ENCODE results near the gene OIT3. TPM values are rescaled to one million over a fixed set of nuclear protein-coding genes. Genes with fewer than 3 reads are reported as not detected.

Gene OIT3
- polyA plus RNA-seq, 1 of the 3 experiments (the other 2 are of a cell fraction) = not detected

- H3K4me2 ChIP-seq = no peak overlapping the region
- H3F3A ChIP-seq (replicated peaks; ENCODE audit: insufficient read depth) = no peaks in the 10 kb centered on the region
- no peaks in the 10 kb centered on the region for H3K9me2 ChIP-seq
- no peaks in the 10 kb centered on the region for H3K79me2 ChIP-seq (ENCODE audit: insufficient read depth)
- no peaks in the 10 kb centered on the region for H4K20me1 ChIP-seq (ENCODE audit: insufficient read depth)
- DNase-seq = no peak
- H3K9me3 ChIP-seq = no peaks in the 10 kb centered on the region
- CTCF ChIA-PET = no interaction called here
- POLR2A ChIA-PET = no interaction called here
- no peak overlapping the region for H2AFZ ChIP-seq (ENCODE audit: low read depth)
- WGBS (ENCODE audit: low lambda C conversion rate) = 69% methylated on average over 6 of the region's 6 CpGs
- H3K9ac ChIP-seq = no peak overlapping the region
- no peak for TF ChIP-seq NFIC (IDR thresholded peaks at IDR 0.05; ENCODE audit: borderline replicate concordance)
- no peak for TF ChIP-seq IRF3 (IDR thresholded peaks at IDR 0.05; ENCODE audit: low read depth, low read length)
- TF ChIP-seq, protein P1, sequence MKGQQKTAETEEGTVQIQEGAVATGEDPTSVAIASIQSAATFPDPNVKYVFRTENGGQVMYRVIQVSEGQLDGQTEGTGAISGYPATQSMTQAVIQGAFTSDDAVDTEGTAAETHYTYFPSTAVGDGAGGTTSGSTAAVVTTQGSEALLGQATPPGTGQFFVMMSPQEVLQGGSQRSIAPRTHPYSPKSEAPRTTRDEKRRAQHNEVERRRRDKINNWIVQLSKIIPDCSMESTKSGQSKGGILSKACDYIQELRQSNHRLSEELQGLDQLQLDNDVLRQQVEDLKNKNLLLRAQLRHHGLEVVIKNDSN (IDR thresholded peaks at IDR 0.05; ENCODE audit: borderline replicate concordance, low read depth) = no peak
- TF ChIP-seq, protein P2, sequence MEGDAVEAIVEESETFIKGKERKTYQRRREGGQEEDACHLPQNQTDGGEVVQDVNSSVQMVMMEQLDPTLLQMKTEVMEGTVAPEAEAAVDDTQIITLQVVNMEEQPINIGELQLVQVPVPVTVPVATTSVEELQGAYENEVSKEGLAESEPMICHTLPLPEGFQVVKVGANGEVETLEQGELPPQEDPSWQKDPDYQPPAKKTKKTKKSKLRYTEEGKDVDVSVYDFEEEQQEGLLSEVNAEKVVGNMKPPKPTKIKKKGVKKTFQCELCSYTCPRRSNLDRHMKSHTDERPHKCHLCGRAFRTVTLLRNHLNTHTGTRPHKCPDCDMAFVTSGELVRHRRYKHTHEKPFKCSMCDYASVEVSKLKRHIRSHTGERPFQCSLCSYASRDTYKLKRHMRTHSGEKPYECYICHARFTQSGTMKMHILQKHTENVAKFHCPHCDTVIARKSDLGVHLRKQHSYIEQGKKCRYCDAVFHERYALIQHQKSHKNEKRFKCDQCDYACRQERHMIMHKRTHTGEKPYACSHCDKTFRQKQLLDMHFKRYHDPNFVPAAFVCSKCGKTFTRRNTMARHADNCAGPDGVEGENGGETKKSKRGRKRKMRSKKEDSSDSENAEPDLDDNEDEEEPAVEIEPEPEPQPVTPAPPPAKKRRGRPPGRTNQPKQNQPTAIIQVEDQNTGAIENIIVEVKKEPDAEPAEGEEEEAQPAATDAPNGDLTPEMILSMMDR (IDR thresholded peaks at IDR 0.05) = no peak
- TF ChIP-seq MAX (IDR thresholded peaks at IDR 0.05; ENCODE audit: low read depth) = no peak
- no peak for TF ChIP-seq ELF1 (IDR thresholded peaks at IDR 0.05)
- TF ChIP-seq, protein P3, sequence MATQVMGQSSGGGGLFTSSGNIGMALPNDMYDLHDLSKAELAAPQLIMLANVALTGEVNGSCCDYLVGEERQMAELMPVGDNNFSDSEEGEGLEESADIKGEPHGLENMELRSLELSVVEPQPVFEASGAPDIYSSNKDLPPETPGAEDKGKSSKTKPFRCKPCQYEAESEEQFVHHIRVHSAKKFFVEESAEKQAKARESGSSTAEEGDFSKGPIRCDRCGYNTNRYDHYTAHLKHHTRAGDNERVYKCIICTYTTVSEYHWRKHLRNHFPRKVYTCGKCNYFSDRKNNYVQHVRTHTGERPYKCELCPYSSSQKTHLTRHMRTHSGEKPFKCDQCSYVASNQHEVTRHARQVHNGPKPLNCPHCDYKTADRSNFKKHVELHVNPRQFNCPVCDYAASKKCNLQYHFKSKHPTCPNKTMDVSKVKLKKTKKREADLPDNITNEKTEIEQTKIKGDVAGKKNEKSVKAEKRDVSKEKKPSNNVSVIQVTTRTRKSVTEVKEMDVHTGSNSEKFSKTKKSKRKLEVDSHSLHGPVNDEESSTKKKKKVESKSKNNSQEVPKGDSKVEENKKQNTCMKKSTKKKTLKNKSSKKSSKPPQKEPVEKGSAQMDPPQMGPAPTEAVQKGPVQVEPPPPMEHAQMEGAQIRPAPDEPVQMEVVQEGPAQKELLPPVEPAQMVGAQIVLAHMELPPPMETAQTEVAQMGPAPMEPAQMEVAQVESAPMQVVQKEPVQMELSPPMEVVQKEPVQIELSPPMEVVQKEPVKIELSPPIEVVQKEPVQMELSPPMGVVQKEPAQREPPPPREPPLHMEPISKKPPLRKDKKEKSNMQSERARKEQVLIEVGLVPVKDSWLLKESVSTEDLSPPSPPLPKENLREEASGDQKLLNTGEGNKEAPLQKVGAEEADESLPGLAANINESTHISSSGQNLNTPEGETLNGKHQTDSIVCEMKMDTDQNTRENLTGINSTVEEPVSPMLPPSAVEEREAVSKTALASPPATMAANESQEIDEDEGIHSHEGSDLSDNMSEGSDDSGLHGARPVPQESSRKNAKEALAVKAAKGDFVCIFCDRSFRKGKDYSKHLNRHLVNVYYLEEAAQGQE (IDR thresholded peaks at IDR 0.05; ENCODE audit: low read depth, low read length) = no peak
- no peak for TF ChIP-seq POLR2AphosphoS5 (IDR thresholded peaks at IDR 0.05; ENCODE audit: low read depth, low read length)
- no peak for TF ChIP-seq MEF2A (IDR thresholded peaks at IDR 0.05; ENCODE audit: borderline replicate concordance, low read depth)
- no peak overlapping the region for H3K4me3 ChIP-seq (ENCODE audit: low read depth in 2 of 2, low read length in 1 of 2)
- no peaks in the 10 kb centered on the region; the same call in 1 of the 2 replicates for H3K27me3 ChIP-seq (ENCODE audit: insufficient read depth)
- H3K36me3 ChIP-seq (replicated peaks in 1 of 2; ENCODE audit: control insufficient read depth in 1 of 2, insufficient read depth in 2 of 2, low read length in 1 of 2) = no peaks in the 10 kb centered on the region
- H3K4me1 ChIP-seq (ENCODE audit: control insufficient read depth in 1 of 2, insufficient read depth in 2 of 2, low read depth in 1 of 2, low read length in 1 of 2) = peaks cover 0 to 13% of the 10 kb centered on the region in 2 experiments; a peak in 1 of 4 replicates
- no peak overlapping the region for H3K27ac ChIP-seq (ENCODE audit: low read depth in 2 of 2, low read length in 1 of 2)
Observed at GRCh38 chr10:72952189-72952588, 58.6 kb downstream of the OIT3 start.
